Measurements from ENCODE around the gene ZNF627. TPM values are rescaled to one million over a fixed set of nuclear protein-coding genes. Genes with fewer than 3 reads are reported as not detected.
"Not testable (repeated sequence)": the region's sequence is repeated elsewhere in the genome, so short reads cannot be mapped to it uniquely, and the experiment has no call there.

Gene ZNF627
- total RNA-seq, 2 experiments from 2014 or later: 6.4 to 6.7 TPM

DNA sequence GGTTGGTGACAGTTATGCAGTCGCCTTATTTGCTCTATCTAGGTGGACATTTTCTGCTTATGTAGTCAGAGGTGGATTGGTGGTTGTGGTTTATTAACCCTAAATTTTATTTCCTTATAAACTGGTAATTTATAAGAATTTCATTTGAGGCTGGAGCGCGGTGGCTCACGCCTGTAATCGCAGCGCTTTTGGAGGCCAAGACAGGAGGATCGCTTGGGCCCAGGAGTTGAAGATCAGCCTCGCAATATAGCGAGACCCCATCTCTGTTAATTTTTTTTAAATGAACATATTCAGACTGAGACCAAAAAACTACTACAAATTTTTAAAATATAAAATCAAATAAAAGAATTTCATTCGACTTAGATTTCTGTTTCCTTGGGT lies 810 bp downstream of the ZNF627 start:
- Mint-ChIP-seq H3K27ac (peak overlapping the region; percentile 91), H3K27me3 (no peaks in the 10 kb centered on the region), H3K9me3 (ENCODE audit: low read depth) (no peaks in the 10 kb centered on the region), H3K4me3 (peak overlapping the region; percentile 97), H3K36me3 (ENCODE audit: low read depth) (peaks cover 20% of the 10 kb centered on the region), H3K4me1 (peaks cover 34% of the 10 kb centered on the region)
- CTCF ChIA-PET: interaction anchor here (0.7 to 1.0 kb wide), 3 partner anchors 62 to 913 kb away, joined by 3 to 4 read pairs (median 3); no protein-coding TSS in a partner anchor
- POLR2A ChIA-PET: no interaction called here
- intact Hi-C loops (cut with DNase I, micrococcal nuclease): loop anchor here in 1 of 2 experiments (10.0 kb wide), 1 partner anchor 633 kb away; the partner anchor contains the start of gene SMARCA4
- DNase-seq: no peak
- ATAC-seq: no peak

- intact Hi-C loops (cut with DNase I, micrococcal nuclease): loop anchor here in 1 of 2 experiments (10.0 kb wide), 1 partner anchor 634 kb away; the partner anchor contains the start of gene SMARCA4
- H3K27me3 Mint-ChIP-seq: no peaks in the 10 kb centered on the region
- ATAC-seq (no peak), DNase-seq (no peak)
- ChIA-PET POLR2A (no interaction called here), CTCF (no interaction called here)
- peaks cover 34% of the 10 kb centered on the region for H3K4me1 Mint-ChIP-seq
- H3K9me3 Mint-ChIP-seq (ENCODE audit: low read depth): no peaks in the 10 kb centered on the region
- H3K36me3 Mint-ChIP-seq (ENCODE audit: low read depth): peaks cover 22% of the 10 kb centered on the region
- H3K4me3 Mint-ChIP-seq: peak overlapping the region; percentile 97
- no peak overlapping the region for H3K27ac Mint-ChIP-seq
Observed at GRCh38 chr19:11598746-11599145, 1.5 kb downstream of the ZNF627 start.

GRCh38 chr19:11599704-11600103 lies 2.4 kb downstream of the ZNF627 start:
- Mint-ChIP-seq H3K36me3 (ENCODE audit: low read depth) (peaks cover 30% of the 10 kb centered on the region), H3K4me1 (peaks cover 34% of the 10 kb centered on the region)
- POLR2A ChIA-PET; H3K27ac Mint-ChIP-seq; ATAC-seq; H3K4me3 Mint-ChIP-seq; H3K9me3 Mint-ChIP-seq (ENCODE audit: low read depth); H3K27me3 Mint-ChIP-seq: not testable (repeated sequence)
- intact Hi-C loops (cut with DNase I, micrococcal nuclease): loop anchor here in 1 of 2 experiments (10.0 kb wide), 1 partner anchor 635 kb away; the partner anchor contains the start of gene SMARCA4
- CTCF ChIA-PET: interaction anchor here (0.7 kb wide), 1 partner anchor 104 kb away, joined by 3 read pairs; no protein-coding TSS in a partner anchor
- peak; percentile 25 for DNase-seq

DNA sequence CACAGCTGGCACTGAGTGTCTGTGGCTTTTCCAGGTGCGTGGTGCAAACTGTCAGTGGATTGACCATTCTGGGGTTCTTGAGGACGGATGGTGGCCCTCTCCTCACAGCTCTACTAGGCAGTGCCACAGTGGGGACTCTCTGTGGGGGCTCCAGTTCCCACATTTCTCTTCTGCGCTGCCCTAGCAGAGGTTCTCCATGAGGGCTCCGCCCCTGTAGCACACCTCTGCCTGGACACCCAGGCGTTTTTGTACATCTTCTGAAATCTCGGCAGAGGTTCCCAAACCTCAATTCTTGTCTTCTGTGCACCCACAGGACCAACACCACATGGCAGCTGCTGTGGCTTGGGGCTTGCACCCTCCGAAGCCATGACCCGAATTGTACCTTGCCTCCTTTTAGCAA lies 9.2 kb downstream of the ZNF627 start:
- peaks cover 10% of the 10 kb centered on the region for H3K9me3 Mint-ChIP-seq (ENCODE audit: low read depth)
- no peak overlapping the region for H3K27ac Mint-ChIP-seq
- ATAC-seq (no peak), DNase-seq (no peak)
- H3K36me3 Mint-ChIP-seq (ENCODE audit: low read depth): peaks cover 50% of the 10 kb centered on the region
- no peaks in the 10 kb centered on the region for H3K27me3 Mint-ChIP-seq
- intact Hi-C loops (cut with DNase I, micrococcal nuclease): no loop called here
- ChIA-PET POLR2A (no interaction called here), CTCF (no interaction called here)
- H3K4me1 Mint-ChIP-seq: peaks cover 4% of the 10 kb centered on the region
- H3K4me3 Mint-ChIP-seq: no peak overlapping the region

GRCh38 chr19:11611730-11612129 lies 14.4 kb downstream of the ZNF627 start:
- DNase-seq: no peak
- POLR2A ChIA-PET: no interaction called here
- H3K27me3 Mint-ChIP-seq: no peaks in the 10 kb centered on the region
- CTCF ChIA-PET: no interaction called here
- H3K9me3 Mint-ChIP-seq (ENCODE audit: low read depth): peaks cover 7% of the 10 kb centered on the region
- no peak for ATAC-seq
- H3K4me1 Mint-ChIP-seq: peaks cover 7% of the 10 kb centered on the region
- H3K4me3 Mint-ChIP-seq: no peak overlapping the region
- intact Hi-C loops (cut with DNase I, micrococcal nuclease): no loop called here
- no peak overlapping the region for H3K27ac Mint-ChIP-seq
- H3K36me3 Mint-ChIP-seq (ENCODE audit: low read depth): peaks cover 54% of the 10 kb centered on the region

- Mint-ChIP-seq H3K4me1 (peaks cover 7% of the 10 kb centered on the region), H3K27me3 (no peaks in the 10 kb centered on the region), H3K36me3 (ENCODE audit: low read depth) (peaks cover 55% of the 10 kb centered on the region), H3K27ac (peak overlapping the region; percentile 60), H3K4me3 (no peak overlapping the region), H3K9me3 (ENCODE audit: low read depth) (peaks cover 19% of the 10 kb centered on the region)
- peak; percentile 68 for ATAC-seq
- peak; percentile 19 for DNase-seq
- POLR2A ChIA-PET: no interaction called here
- CTCF ChIA-PET: no interaction called here
- intact Hi-C loops (cut with DNase I, micrococcal nuclease): no loop called here
Observed at GRCh38 chr19:11612816-11613511, 15.7 kb downstream of the ZNF627 start.

DNA sequence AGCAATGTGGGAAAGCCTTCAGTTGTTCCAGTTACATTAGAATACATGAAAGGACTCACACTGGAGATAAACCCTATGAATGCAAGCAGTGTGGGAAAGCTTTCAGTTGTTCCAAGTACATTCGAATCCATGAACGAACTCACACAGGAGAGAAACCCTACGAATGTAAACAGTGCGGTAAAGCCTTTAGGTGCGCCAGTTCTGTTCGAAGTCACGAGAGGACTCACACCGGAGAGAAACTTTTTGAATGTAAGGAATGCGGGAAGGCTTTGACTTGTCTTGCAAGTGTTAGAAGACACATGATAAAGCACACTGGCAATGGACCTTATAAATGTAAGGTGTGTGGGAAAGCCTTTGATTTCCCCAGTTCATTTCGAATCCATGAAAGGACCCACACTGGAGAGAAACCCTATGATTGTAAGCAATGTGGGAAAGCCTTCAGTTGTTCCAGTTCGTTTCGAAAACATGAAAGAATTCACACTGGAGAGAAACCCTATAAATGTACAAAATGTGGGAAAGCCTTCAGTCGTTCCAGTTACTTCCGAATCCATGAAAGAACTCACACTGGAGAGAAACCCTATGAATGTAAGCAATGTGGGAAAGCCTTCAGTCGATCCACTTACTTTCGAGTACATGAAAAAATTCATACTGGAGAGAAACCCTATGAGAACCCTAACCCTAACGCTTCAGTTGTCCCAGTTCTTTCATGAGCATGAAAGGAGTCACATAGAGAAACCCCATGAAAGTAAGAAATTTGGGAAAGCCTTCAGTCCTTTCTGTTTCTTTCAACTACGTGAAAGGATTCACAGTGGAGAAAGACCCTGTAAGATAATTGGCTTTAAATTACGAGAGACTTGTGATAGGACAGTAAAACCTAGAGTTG lies 20.1 kb downstream of the ZNF627 start:
- H3K4me3 Mint-ChIP-seq: no peak overlapping the region
- CTCF ChIA-PET: no interaction called here
- H3K27ac Mint-ChIP-seq: no peak overlapping the region
- H3K9me3 Mint-ChIP-seq (ENCODE audit: low read depth): peaks cover 28% of the 10 kb centered on the region
- H3K36me3 Mint-ChIP-seq (ENCODE audit: low read depth): peaks cover 84% of the 10 kb centered on the region
- POLR2A ChIA-PET: no interaction called here
- peaks cover 7% of the 10 kb centered on the region for H3K4me1 Mint-ChIP-seq
- intact Hi-C loops (cut with DNase I, micrococcal nuclease): no loop called here
- ATAC-seq (no peak), DNase-seq (no peak)
- H3K27me3 Mint-ChIP-seq: no peaks in the 10 kb centered on the region

- Mint-ChIP-seq H3K9me3 (ENCODE audit: low read depth) (peaks cover 26% of the 10 kb centered on the region), H3K27me3 (peaks cover 10% of the 10 kb centered on the region), H3K36me3 (ENCODE audit: low read depth) (peaks cover 61% of the 10 kb centered on the region), H3K4me1 (peaks cover 16% of the 10 kb centered on the region), H3K27ac (no peak overlapping the region), H3K4me3 (no peak overlapping the region)
- intact Hi-C loops (cut with DNase I, micrococcal nuclease): no loop called here
- no peak for ATAC-seq
- CTCF ChIA-PET: no interaction called here
- no peak for DNase-seq
- POLR2A ChIA-PET: no interaction called here
Observed at GRCh38 chr19:11620553-11620952, 23.3 kb downstream of the ZNF627 start.

GRCh38 chr19:11622401-11622800 lies 25.1 kb downstream of the ZNF627 start:
- CTCF ChIA-PET; DNase-seq; H3K4me3 Mint-ChIP-seq; ATAC-seq; intact Hi-C loops (cut with DNase I, micrococcal nuclease); H3K27ac Mint-ChIP-seq: not testable (repeated sequence)
- Mint-ChIP-seq H3K27me3 (peaks cover 14% of the 10 kb centered on the region), H3K4me1 (peaks cover 16% of the 10 kb centered on the region), H3K36me3 (ENCODE audit: low read depth) (peaks cover 43% of the 10 kb centered on the region), H3K9me3 (ENCODE audit: low read depth) (peaks cover 17% of the 10 kb centered on the region)
- POLR2A ChIA-PET: interaction anchor here (0.7 kb wide), 1 partner anchor 362 kb away, joined by 5 read pairs; no protein-coding TSS in a partner anchor

GRCh38 chr19:11624069-11624463 lies 26.8 kb downstream of the ZNF627 start:
- ATAC-seq: peak; percentile 56
- Mint-ChIP-seq H3K27ac (no peak overlapping the region), H3K4me3 (no peak overlapping the region), H3K36me3 (ENCODE audit: low read depth) (peaks cover 26% of the 10 kb centered on the region), H3K9me3 (ENCODE audit: low read depth) (peaks cover 2% of the 10 kb centered on the region), H3K27me3 (peaks cover 14% of the 10 kb centered on the region), H3K4me1 (peaks cover 16% of the 10 kb centered on the region)
- intact Hi-C loops (cut with DNase I, micrococcal nuclease): loop anchor here in 1 of 2 experiments (2.0 kb wide), 1 partner anchor 15 kb away; no protein-coding TSS in a partner anchor
- DNase-seq: no peak
- CTCF ChIA-PET: no interaction called here
- POLR2A ChIA-PET: interaction anchor here (0.6 kb wide), 1 partner anchor 138 kb away, joined by 4 read pairs; no protein-coding TSS in a partner anchor

DNA sequence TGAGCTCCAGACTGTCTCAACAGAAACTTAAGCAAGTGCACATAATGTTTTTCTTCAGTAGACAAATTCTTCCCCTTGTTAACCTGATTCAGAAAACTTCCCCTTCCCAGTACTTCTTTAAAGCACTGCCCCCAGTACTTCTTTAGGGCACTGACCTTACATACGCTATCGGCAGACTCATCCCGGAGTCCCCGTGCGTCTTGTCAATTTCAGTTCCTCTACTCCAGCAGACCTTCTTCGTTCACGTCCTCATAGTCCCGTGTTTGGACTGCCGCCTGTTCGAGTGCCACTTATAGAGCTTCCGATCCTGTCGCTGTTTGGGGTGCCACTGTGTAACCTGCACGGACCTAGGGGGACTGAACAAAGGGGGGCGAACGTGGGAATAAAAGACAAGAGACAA lies 29.0 kb downstream of the ZNF627 start:
- H3K4me3 Mint-ChIP-seq: no peak overlapping the region

More for the DNA sequence above, 29.0 kb downstream of the ZNF627 start:
- intact Hi-C loops (cut with DNase I, micrococcal nuclease): no loop called here
- Mint-ChIP-seq H3K27me3 (peaks cover 14% of the 10 kb centered on the region), H3K27ac (no peak overlapping the region), H3K4me1 (peaks cover 16% of the 10 kb centered on the region), H3K9me3 (ENCODE audit: low read depth) (no peaks in the 10 kb centered on the region), H3K36me3 (ENCODE audit: low read depth) (peaks cover 4% of the 10 kb centered on the region)
- DNase-seq: no peak
- ATAC-seq: no peak
- CTCF ChIA-PET: no interaction called here
- POLR2A ChIA-PET: no interaction called here
